K562 (cell line): Measurements from ENCODE around the gene MC3R. TPM values are rescaled to one million over a fixed set of nuclear protein-coding genes. Genes with fewer than 3 reads are reported as not detected.
"Not testable (repeated sequence)": the region's sequence is repeated elsewhere in the genome, so short reads cannot be mapped to it uniquely, and the experiment has no call there.

ENCODE experiments used
- ATAC-seq: fragments of 200-7000 bp; cut with Tn5 transposase; 3 replicates; pipeline ENCODE4 v1.9.1; 2020; ENCODE audit warnings: moderate library complexity
- BruUV-seq: library from RNA; stranded (reverse); fragments of 400-500 nt; replicated peaks from 2 replicates; lab custom pipeline; 2021; lab: Mats Ljungman, UMichigan
- CTCF ChIA-PET: fragments of 300-600 bp; formaldehyde crosslinking; extraction: SDS; loops from one replicate; lab custom pipeline; 2021; ENCODE audit warnings: low intra/inter-chr PET ratio; lab: Yijun Ruan, JAX
- POLR2A ChIA-PET: fragments of 300-600, 350-650 bp; sonication (Branson Sonifier 250); formaldehyde crosslinking; extraction: SDS; loops from one replicate; lab custom pipeline; 2021; ENCODE audit warnings: antibody characterized with exemption, inconsistent platforms; lab: Yijun Ruan, JAX
- DNase-seq, 4 experiments: peaks; one replicate each; pipeline versions ENCODE4 v3.0.0 to v3.0.0-alpha.2; 2011 to 2018; ENCODE audit warnings: low spot score in 3 of 4, mixed read lengths in 3 of 4; ENCODE audit errors: extremely low read depth in 1 of 4
- FAIRE-seq: peaks from 2 replicates; lab custom pipeline; 2011; peaks lifted over from hg19 to GRCh38; lab: Jason Lieb, UNC
- H2AFZ ChIP-seq: 2 replicates; pipeline ENCODE4 v1.6.0; 2011; ENCODE audit warnings: low read depth, low read length, control low read depth, inconsistent platforms
- H3K27ac ChIP-seq: fragments of 200-600 bp; 3 replicates; pipeline ENCODE4 v1.8.0; 2011; ENCODE audit warnings: low read depth, mild to moderate bottlenecking, control low read depth, inconsistent platforms, low read length, moderate library complexity, mixed read lengths; ENCODE audit errors: extremely low read depth
- H3K27me3 ChIP-seq, 2 experiments: fragments of 300-600 bp in 1 of 2; 2 replicates in 1 of 2; 3 replicates in 1 of 2; pipeline versions ENCODE4 v1.6.0 to v1.8.0; 2011; ENCODE audit warnings: inconsistent platforms in 2 of 2, low read length in 2 of 2, mild to moderate bottlenecking in 1 of 2, mixed read lengths in 1 of 2, moderate library complexity in 1 of 2; ENCODE audit not compliant: control insufficient read depth in 2 of 2, insufficient read depth in 2 of 2
- H3K36me3 ChIP-seq: fragments of 300-600 bp; 3 replicates; pipeline ENCODE4 v1.8.0; 2011; ENCODE audit warnings: mild to moderate bottlenecking, low read length, inconsistent platforms; ENCODE audit not compliant: control insufficient read depth, insufficient read depth
- H3K4me1 ChIP-seq, 2 experiments: fragments of 200-600 bp in 1 of 2; replicated peaks in 1 of 2; 2 replicates in 1 of 2; 3 replicates in 1 of 2; pipeline versions ENCODE4 v1.5.1 to v1.8.0; 2011; ENCODE audit warnings: inconsistent platforms in 2 of 2, low read length in 2 of 2, mild to moderate bottlenecking in 1 of 2, mixed read lengths in 1 of 2, moderate library complexity in 1 of 2; ENCODE audit not compliant: control insufficient read depth in 2 of 2, insufficient read depth in 2 of 2
- H3K4me2 ChIP-seq: 2 replicates; pipeline ENCODE4 v1.6.1; 2011; ENCODE audit warnings: low read length, control low read depth, inconsistent platforms, mixed read lengths; ENCODE audit not compliant: insufficient read depth
- H3K4me3 ChIP-seq: fragments of 200-600 bp; sonication (generic), shearing (Covaris generic); 2 replicates; pipeline ENCODE4 v1.5.1; 2016; ENCODE audit warnings: control low read depth, inconsistent platforms
- H3K79me2 ChIP-seq: fragments of 200-600 bp; 3 replicates; pipeline ENCODE4 v1.8.0; 2011; ENCODE audit warnings: low read length, inconsistent platforms; ENCODE audit not compliant: control insufficient read depth, insufficient read depth
- H3K9ac ChIP-seq, 2 experiments: 2 replicates each; pipeline versions ENCODE4 v1.6.0 to v1.6.1; 2011; ENCODE audit warnings: low read depth in 2 of 2, low read length in 2 of 2, control low read depth in 1 of 2, inconsistent platforms in 1 of 2, mild to moderate bottlenecking in 1 of 2, mixed read lengths in 1 of 2; ENCODE audit not compliant: insufficient read depth in 1 of 2
- H3K9me1 ChIP-seq: one replicate; pipeline ENCODE4 v1.6.0; 2011; ENCODE audit warnings: inconsistent platforms, mild to moderate bottlenecking, low read length, moderate library complexity; ENCODE audit not compliant: control insufficient read depth, insufficient read depth
- H3K9me3 ChIP-seq: replicated peaks from 2 replicates; pipeline ENCODE4 v1.5.1; 2011; ENCODE audit warnings: low read depth, low read length, inconsistent platforms; ENCODE audit not compliant: control insufficient read depth, insufficient read depth
- H4K20me1 ChIP-seq: replicated peaks from 2 replicates; pipeline ENCODE4 v1.6.1; 2011; ENCODE audit warnings: low read length, inconsistent platforms, mixed read lengths; ENCODE audit not compliant: control insufficient read depth, insufficient read depth
- BRD4 ChIP-seq: fragments of 200-600 bp; sonication (generic); IDR thresholded peaks from 2 replicates; pipeline ENCODE4 v1.6.1; 2017; ENCODE audit warnings: inconsistent platforms
- HNRNPK ChIP-seq: fragments of 200-400 bp; formaldehyde crosslinking; IDR thresholded peaks from one replicate; pipeline ENCODE4 v1.6.1; 2018; ENCODE audit warnings: mild to moderate bottlenecking, low read depth, low read length; ENCODE audit not compliant: poor library complexity, severe bottlenecking
- SIN3A ChIP-seq, 2 experiments: fragments of 150-350 bp in 1 of 2; IDR thresholded peaks; 2 replicates each; pipeline ENCODE4 v1.6.1; 2011 to 2016; ENCODE audit warnings: borderline replicate concordance in 2 of 2, low read depth in 2 of 2, low read length in 2 of 2, mild to moderate bottlenecking in 2 of 2, moderate library complexity in 2 of 2; ENCODE audit not compliant: control insufficient read depth in 1 of 2
- SREBF2 ChIP-seq: sonication (generic); formaldehyde crosslinking; IDR thresholded peaks from 2 replicates; pipeline ENCODE4 v1.4.0; 2020; ENCODE audit warnings: mild to moderate bottlenecking, missing genetic modification reagents
- TCF3 ChIP-seq: sonication (generic); formaldehyde crosslinking; IDR thresholded peaks from 2 replicates; pipeline ENCODE4 v1.4.0; 2020; ENCODE audit warnings: mild to moderate bottlenecking, missing genetic modification reagents
- ZNF717 ChIP-seq: fragments of 250-450 bp; sonication (Bioruptor Pico); IDR thresholded peaks from 2 replicates; pipeline ENCODE4 v1.5.0; 2021
- ZNF764 ChIP-seq: fragments of 250-450 bp; sonication (Bioruptor Pico); IDR thresholded peaks from 2 replicates; pipeline ENCODE4 v1.4.0; 2020; ENCODE audit warnings: low read depth, mild to moderate bottlenecking, moderate library complexity
- WGBS: fragments of 100-300 bp; shearing (Covaris generic); methylation state at CpG from one replicate; pipeline ENCODE4 v1.1.6; 2016; ENCODE audit warnings: low coverage, mixed read lengths; ENCODE audit not compliant: insufficient coverage; ENCODE audit errors: missing lambda C conversion rate; 5-methylcytosine and 5-hydroxymethylcytosine counted together
- in situ Hi-C: fragments of 300-500 bp; cut with MboI; formaldehyde crosslinking; loops from 4 replicates; pipeline ENCODE4 v1.15.0; 2018; ENCODE audit warnings: inconsistent platforms, mixed read lengths
- intact Hi-C: fragments of 100-400 bp; cut with micrococcal nuclease; formaldehyde crosslinking; loops from 2 replicates; pipeline ENCODE4 v1.14.2; 2022
- polyA plus RNA-seq, 8 experiments: library from polyadenylated mRNA; depleted of rRNA in 4 of 8; stranded (reverse) in 5 of 8; unstranded in 3 of 8; fragments of >200 nt; fragmentation: Nextera tagmentation in 2 of 8; fragmentation: Illumina TruSeq in 1 of 8; extraction: Ambion mirVana in 2 of 8; extraction: Trizol in 1 of 8; gene quantifications; 2 replicates each; pipeline versions ENCODE4 v1.2.1 to v1.2.3, GENCODE V29; 2011 to 2014; ENCODE audit warnings: inconsistent platforms in 1 of 8, missing spikeins in 1 of 8
- total RNA-seq, 7 experiments: library from RNA; depleted of rRNA in 6 of 7; stranded (reverse); fragments of >200 nt in 6 of 7; fragmentation: Illumina TruSeq in 2 of 7; extraction: Trizol in 2 of 7; gene quantifications; 2 replicates each; pipeline versions ENCODE4 v1.2.1 to v1.2.3, GENCODE V29; 2011 to 2021; ENCODE audit warnings: low replicate concordance in 1 of 7
- TF ChIP-seq, protein P1 (sequence below): fragments of 250-450 bp; sonication (Bioruptor Pico); IDR thresholded peaks from 2 replicates; pipeline ENCODE4 v1.8.0; 2022; ENCODE audit warnings: moderate library complexity, mild to moderate bottlenecking, inconsistent platforms
- TF ChIP-seq, protein P2 (sequence below): fragments of 450-650 bp; formaldehyde crosslinking; IDR thresholded peaks from 2 replicates; pipeline ENCODE4 v1.4.0; 2022; ENCODE audit warnings: mild to moderate bottlenecking, moderate library complexity
- TF ChIP-seq, protein P3 (sequence below), 2 experiments: IDR thresholded peaks; 2 replicates each; pipeline ENCODE4 v1.6.1; 2012; ENCODE audit warnings: improper control_type of control experiment in 2 of 2, low read depth in 2 of 2, low read length in 2 of 2, borderline replicate concordance in 1 of 2

The MC3R gene
- total and polyA plus RNA-seq, 9 of the 15 experiments (the other 6 are each of a cell fraction or from before 2014, with no cell fraction given), result not detected

DNA sequence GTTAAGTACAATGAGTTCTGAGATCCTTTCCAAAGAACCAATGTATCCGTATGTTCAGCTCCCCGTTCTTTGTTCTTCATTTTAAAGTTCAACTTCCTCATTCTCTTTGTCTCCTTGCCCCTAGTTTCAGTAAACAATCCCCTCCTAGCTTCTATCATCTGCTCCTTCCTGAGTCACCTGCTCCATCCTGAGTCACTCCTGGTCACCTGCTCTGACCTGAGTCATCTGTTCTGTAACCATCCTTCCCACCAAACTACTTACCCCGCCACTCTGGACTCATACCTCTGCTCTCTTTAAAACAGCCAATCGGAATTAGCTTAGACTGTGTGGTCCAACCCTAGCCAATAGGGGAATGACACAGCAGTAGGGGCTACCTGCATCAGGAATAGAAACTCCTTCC, 27.3 kb upstream of the MC3R start:
- DNase-seq, H3K27me3 ChIP-seq, intact Hi-C loops, H3K4me3 ChIP-seq, H3K79me2 ChIP-seq, POLR2A ChIA-PET, BruUV-seq, H3K4me1 ChIP-seq, H3K9me3 ChIP-seq, CTCF ChIA-PET, in situ Hi-C loops, H3K27ac ChIP-seq, H3K9ac ChIP-seq, H2AFZ ChIP-seq, ATAC-seq, H4K20me1 ChIP-seq, FAIRE-seq, H3K36me3 ChIP-seq, H3K9me1 ChIP-seq, H3K4me2 ChIP-seq: not testable (repeated sequence)
- 0% methylated on average over 4 of the region's 4 CpGs for WGBS

DNA sequence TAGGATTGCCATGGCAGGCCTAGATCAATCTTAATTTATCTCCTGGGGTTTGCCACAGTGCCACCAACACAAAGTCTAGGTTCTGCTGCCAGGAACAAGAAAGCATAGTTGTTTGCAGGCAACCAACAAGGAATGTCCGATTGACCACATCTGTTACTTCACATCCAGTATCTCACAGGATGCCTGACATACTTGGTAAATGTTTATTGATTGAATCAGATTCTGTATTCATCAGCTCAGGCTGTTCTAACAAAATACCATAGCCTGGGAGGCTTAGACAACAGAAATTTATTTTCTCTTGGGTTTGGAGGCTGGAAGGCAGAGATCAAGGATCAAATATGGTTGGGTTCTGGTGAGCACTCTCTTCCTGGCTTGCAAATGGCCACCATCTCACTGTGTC, 26.3 kb upstream of the MC3R start:
- TF ChIP-seq BRD4 (no peak), SREBF2 (no peak), ZNF717 (CRISPR knock-in tag) (no peak), ZNF764 (no peak), TCF3 (no peak), HNRNPK (no peak), SIN3A (IDR thresholded peaks at IDR 0.05; ENCODE audit: borderline replicate concordance in 2 of 2, control insufficient read depth in 1 of 2, low read depth in 2 of 2, low read length in 2 of 2) (no peak)
- TF ChIP-seq, protein P1, sequence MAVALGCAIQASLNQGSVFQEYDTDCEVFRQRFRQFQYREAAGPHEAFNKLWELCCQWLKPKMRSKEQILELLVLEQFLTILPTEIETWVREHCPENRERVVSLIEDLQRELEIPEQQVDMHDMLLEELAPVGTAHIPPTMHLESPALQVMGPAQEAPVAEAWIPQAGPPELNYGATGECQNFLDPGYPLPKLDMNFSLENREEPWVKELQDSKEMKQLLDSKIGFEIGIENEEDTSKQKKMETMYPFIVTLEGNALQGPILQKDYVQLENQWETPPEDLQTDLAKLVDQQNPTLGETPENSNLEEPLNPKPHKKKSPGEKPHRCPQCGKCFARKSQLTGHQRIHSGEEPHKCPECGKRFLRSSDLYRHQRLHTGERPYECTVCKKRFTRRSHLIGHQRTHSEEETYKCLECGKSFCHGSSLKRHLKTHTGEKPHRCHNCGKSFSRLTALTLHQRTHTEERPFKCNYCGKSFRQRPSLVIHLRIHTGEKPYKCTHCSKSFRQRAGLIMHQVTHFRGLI (CRISPR knock-in tag), result no peak
- TF ChIP-seq, protein P2, sequence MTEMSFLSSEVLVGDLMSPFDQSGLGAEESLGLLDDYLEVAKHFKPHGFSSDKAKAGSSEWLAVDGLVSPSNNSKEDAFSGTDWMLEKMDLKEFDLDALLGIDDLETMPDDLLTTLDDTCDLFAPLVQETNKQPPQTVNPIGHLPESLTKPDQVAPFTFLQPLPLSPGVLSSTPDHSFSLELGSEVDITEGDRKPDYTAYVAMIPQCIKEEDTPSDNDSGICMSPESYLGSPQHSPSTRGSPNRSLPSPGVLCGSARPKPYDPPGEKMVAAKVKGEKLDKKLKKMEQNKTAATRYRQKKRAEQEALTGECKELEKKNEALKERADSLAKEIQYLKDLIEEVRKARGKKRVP (CRISPR knock-in tag), result no peak
- TF ChIP-seq, protein P3, sequence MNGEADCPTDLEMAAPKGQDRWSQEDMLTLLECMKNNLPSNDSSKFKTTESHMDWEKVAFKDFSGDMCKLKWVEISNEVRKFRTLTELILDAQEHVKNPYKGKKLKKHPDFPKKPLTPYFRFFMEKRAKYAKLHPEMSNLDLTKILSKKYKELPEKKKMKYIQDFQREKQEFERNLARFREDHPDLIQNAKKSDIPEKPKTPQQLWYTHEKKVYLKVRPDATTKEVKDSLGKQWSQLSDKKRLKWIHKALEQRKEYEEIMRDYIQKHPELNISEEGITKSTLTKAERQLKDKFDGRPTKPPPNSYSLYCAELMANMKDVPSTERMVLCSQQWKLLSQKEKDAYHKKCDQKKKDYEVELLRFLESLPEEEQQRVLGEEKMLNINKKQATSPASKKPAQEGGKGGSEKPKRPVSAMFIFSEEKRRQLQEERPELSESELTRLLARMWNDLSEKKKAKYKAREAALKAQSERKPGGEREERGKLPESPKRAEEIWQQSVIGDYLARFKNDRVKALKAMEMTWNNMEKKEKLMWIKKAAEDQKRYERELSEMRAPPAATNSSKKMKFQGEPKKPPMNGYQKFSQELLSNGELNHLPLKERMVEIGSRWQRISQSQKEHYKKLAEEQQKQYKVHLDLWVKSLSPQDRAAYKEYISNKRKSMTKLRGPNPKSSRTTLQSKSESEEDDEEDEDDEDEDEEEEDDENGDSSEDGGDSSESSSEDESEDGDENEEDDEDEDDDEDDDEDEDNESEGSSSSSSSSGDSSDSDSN (IDR thresholded peaks at IDR 0.05; ENCODE audit: borderline replicate concordance in 1 of 2, low read depth in 2 of 2, low read length in 2 of 2), result no peak
- in situ Hi-C loops, result no loop called here
- Histone ChIP-seq H3K4me1 (no peaks in the 10 kb centered on the region), H3K4me2 (no peak overlapping the region), H3K4me3 (no peak overlapping the region), H3K9me1 (no peaks in the 10 kb centered on the region), H3K9me3 (no peaks in the 10 kb centered on the region; the same call in 1 of the 2 replicates), H3K27ac (no peak overlapping the region), H3K36me3 (no peaks in the 10 kb centered on the region), H4K20me1 (no peaks in the 10 kb centered on the region), H2AFZ (no peak overlapping the region), H3K9ac (no peak overlapping the region), H3K79me2 (no peaks in the 10 kb centered on the region), H3K27me3 (no peaks in the 10 kb centered on the region)
- FAIRE-seq (no peak), ATAC-seq (no peak), DNase-seq (no peak)
- 0% methylated on average over 1 of the region's 1 CpG for WGBS
- POLR2A ChIA-PET, result no interaction called here
- CTCF ChIA-PET, result no interaction called here
- intact Hi-C loops, result no loop called here
- no TSS peak for BruUV-seq
